ENCODE measurements around the gene CFAP107.
"Not testable (repeated sequence)": the region's sequence is repeated elsewhere in the genome, so short reads cannot be mapped to it uniquely, and the experiment has no call there.

Gene CFAP107

GRCh38 chr1:12778907-12779306, 32.9 kb downstream of the CFAP107 start:
- TF ChIP-seq, protein P1, sequence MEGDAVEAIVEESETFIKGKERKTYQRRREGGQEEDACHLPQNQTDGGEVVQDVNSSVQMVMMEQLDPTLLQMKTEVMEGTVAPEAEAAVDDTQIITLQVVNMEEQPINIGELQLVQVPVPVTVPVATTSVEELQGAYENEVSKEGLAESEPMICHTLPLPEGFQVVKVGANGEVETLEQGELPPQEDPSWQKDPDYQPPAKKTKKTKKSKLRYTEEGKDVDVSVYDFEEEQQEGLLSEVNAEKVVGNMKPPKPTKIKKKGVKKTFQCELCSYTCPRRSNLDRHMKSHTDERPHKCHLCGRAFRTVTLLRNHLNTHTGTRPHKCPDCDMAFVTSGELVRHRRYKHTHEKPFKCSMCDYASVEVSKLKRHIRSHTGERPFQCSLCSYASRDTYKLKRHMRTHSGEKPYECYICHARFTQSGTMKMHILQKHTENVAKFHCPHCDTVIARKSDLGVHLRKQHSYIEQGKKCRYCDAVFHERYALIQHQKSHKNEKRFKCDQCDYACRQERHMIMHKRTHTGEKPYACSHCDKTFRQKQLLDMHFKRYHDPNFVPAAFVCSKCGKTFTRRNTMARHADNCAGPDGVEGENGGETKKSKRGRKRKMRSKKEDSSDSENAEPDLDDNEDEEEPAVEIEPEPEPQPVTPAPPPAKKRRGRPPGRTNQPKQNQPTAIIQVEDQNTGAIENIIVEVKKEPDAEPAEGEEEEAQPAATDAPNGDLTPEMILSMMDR (IDR thresholded peaks at IDR 0.05; ENCODE audit: borderline replicate concordance, control extremely low read depth, extremely low read depth, insufficient read depth, missing control alignments) = no peak
- in situ Hi-C loops (cut with MboI; ENCODE audit: low sequenced_read_pairs, unreplicated experiment) = loop anchor here (25.0 kb wide), 1 partner anchor 458 kb away; the partner anchor contains the start of gene PRAMEF18
- DNase-seq (ENCODE audit: low spot score) = no peak

DNA sequence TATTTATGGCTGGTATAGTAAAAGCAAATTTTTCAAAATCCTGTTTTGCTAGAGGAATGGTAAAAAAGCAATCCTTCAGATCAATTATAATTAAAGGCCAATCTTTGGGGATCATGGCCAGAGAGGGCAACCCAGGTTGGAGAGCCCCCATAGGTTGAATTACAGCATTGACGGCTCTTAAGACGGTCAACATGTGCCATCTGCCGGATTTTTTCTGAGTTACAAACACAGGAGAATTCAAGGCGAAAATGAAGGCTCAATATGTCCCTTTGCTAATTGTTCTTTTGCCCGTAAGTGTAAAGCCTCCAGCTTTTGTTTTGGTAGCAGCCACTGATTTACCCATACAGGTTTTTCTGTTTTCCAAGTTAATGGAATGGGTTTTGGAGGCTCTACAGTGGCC, 35.5 kb downstream of the CFAP107 start:
- not testable (repeated sequence) for DNase-seq (ENCODE audit: low spot score)
- in situ Hi-C loops (cut with MboI; ENCODE audit: low sequenced_read_pairs, unreplicated experiment) = loop anchor here (25.0 kb wide), 1 partner anchor 456 kb away; the partner anchor contains the start of gene PRAMEF18

- DNase-seq (ENCODE audit: low spot score) = not testable (repeated sequence)
- in situ Hi-C loops (cut with MboI; ENCODE audit: low sequenced_read_pairs, unreplicated experiment) = loop anchor here (25.0 kb wide), 1 partner anchor 454 kb away; the partner anchor contains the start of gene PRAMEF18
Observed at GRCh38 chr1:12783783-12784182, 37.8 kb downstream of the CFAP107 start.

- DNase-seq (ENCODE audit: low spot score) = not testable (repeated sequence)
- in situ Hi-C loops (cut with MboI; ENCODE audit: low sequenced_read_pairs, unreplicated experiment) = loop anchor here (25.0 kb wide), 1 partner anchor 453 kb away; the partner anchor contains the start of gene PRAMEF18
Observed at GRCh38 chr1:12784729-12785128, 38.7 kb downstream of the CFAP107 start.

GRCh38 chr1:12791097-12791496, 45.1 kb downstream of the CFAP107 start, which contains the start of gene PRAMEF1:
PRAMEF1 (plus strand) TSS chr1:12791397; CDS start chr1:12793228, 1,831 bp downstream.
- DNase-seq (ENCODE audit: low spot score) = not testable (repeated sequence)
- in situ Hi-C loops (cut with MboI; ENCODE audit: low sequenced_read_pairs, unreplicated experiment) = loop anchor here (25.0 kb wide), 1 partner anchor 446 kb away; the partner anchor contains the start of gene PRAMEF18

DNA sequence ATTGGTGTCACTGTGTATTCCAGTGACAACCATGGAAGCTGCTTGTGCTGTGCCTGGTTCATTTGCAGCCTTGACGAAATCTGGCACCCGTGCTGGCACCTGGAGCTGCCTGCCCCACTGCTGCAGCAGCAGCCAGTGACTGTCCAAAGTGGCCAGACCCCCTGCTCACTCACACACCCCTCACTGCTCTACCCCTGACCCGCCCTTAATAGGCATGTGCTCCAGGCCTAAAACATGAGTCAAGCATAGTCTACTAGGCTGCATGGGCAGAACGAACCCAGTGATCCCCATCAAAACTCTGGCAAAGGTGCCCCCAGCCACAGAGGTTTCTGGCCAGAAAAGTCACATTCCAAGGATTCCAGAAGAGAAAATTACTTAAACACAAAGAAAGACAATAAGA, 52.9 kb downstream of the CFAP107 start:
- no peak for DNase-seq (ENCODE audit: low spot score)
- in situ Hi-C loops (cut with MboI; ENCODE audit: low sequenced_read_pairs, unreplicated experiment) = loop anchor here (25.0 kb wide), 1 partner anchor 438 kb away; the partner anchor contains the start of gene PRAMEF18
- TF ChIP-seq, protein P1 (IDR thresholded peaks at IDR 0.05; ENCODE audit: borderline replicate concordance, control extremely low read depth, extremely low read depth, insufficient read depth, missing control alignments) = no peak

DNA sequence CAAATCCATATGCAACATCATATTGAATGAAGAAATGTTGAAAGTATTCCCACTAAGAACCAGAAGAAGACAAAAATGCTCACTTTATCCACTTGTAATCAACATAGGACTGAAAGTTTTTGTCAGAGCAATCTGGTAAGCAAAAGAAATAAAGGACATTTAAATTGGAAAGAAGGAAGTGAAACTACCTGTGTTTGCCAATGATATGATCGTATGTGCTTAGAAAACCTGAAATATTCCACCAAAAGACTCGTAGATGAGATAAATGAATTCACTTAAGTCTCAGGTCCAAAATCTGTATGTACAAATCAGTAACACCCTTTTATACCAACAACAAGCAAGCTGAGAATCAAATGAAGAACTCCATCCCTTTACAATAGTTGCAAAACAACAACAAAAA, 53.7 kb downstream of the CFAP107 start:
- in situ Hi-C loops (cut with MboI; ENCODE audit: low sequenced_read_pairs, unreplicated experiment) = loop anchor here (25.0 kb wide), 1 partner anchor 438 kb away; the partner anchor contains the start of gene PRAMEF18
- TF ChIP-seq, protein P1 (IDR thresholded peaks at IDR 0.05; ENCODE audit: borderline replicate concordance, control extremely low read depth, extremely low read depth, insufficient read depth, missing control alignments) = no peak
- no peak for DNase-seq (ENCODE audit: low spot score)

- in situ Hi-C loops (cut with MboI; ENCODE audit: low sequenced_read_pairs, unreplicated experiment) = no loop called here
- TF ChIP-seq, protein P1 (IDR thresholded peaks at IDR 0.05; ENCODE audit: borderline replicate concordance, control extremely low read depth, extremely low read depth, insufficient read depth, missing control alignments) = no peak
- no peak for DNase-seq (ENCODE audit: low spot score)
Observed at GRCh38 chr1:12809933-12810332, 63.9 kb downstream of the CFAP107 start.

Measured in GM13976 (cell line).